ENCODE data around the gene MYRF. TPM values are rescaled to one million over a fixed set of nuclear protein-coding genes. Genes with fewer than 3 reads are reported as not detected.
A peak's percentile ranks its signal among the peaks of the same experiment; 100 is the strongest.

MYRF gene
- total and polyA plus RNA-seq, 2 of the 13 experiments (the other 11 are each of a cell fraction or from before 2014, with no cell fraction given) = 10.2 to 25.9 TPM

DNA sequence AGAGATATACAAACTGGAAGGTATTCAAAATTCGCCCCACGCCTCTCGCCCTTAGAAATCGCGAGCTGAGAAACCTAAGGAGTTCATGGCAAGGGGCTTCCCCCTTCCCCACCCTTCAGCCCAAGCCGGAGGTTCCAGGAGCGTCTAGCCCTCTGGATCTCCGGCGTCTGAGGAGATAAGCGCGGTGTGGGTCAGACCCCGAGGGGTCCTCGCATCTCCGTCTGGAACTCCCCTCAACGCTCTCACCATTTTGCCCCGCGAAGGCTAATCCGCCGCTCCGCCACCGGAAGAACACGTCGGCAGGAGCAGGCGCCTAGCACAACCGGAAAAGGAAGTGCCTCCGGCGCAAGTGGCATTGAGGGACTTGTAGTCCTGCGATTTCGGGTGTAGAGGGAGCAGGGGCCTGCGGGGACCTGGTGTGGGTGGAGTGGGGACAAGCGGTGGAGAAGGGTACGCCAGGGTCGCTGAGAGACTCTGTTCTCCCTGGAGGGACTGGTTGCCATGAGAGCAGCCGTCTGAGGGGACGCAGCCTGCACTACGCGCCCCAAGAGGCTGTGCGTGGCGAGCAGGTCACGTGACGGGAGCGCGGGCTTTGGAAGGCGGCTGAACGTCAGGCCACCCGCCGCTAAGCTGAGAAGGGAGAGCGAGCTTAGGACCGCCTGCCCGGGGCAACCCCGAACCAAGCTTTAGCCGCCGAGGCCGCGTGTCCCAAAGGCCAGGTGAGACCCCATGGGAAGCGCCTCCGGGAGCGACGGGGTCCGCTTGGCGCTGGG is 40.1 kb downstream of the MYRF start, which contains the start of the genes FEN1 and TMEM258 (continued):
- TF ChIP-seq ZNF660 (CRISPR knock-in tag; IDR thresholded peaks at IDR 0.05; ENCODE audit: borderline replicate concordance, low read depth) (no peak; the same call in 1 of the 2 replicates), NFE2L2 (IDR thresholded peaks at IDR 0.05; ENCODE audit: low read length) (no peak), NCOR1 (IDR thresholded peaks at IDR 0.05; ENCODE audit: borderline replicate concordance, low read length) (0 out of 2 replicates have a peak, but pooled peaks have one; percentile 22), ELF3 (CRISPR knock-in tag; IDR thresholded peaks at IDR 0.05) (peak; percentile 60), NR2F6 (IDR thresholded peaks at IDR 0.05) (no peak), NR2F6 (CRISPR knock-in tag; IDR thresholded peaks at IDR 0.05) (no peak), ZNF143 (CRISPR knock-in tag; IDR thresholded peaks at IDR 0.05) (peak; percentile 98), JUND (CRISPR knock-in tag; IDR thresholded peaks at IDR 0.05) (no peak), SIN3B (IDR thresholded peaks at IDR 0.05; ENCODE audit: low read length) (peak; percentile 77), MAF1 (CRISPR knock-in tag; IDR thresholded peaks at IDR 0.05; ENCODE audit: borderline replicate concordance) (0 out of 2 replicates have a peak, but pooled peaks have one; percentile 27), FIP1L1 (IDR thresholded peaks at IDR 0.05; ENCODE audit: borderline replicate concordance, insufficient read depth, low read depth, low read length) (0 out of 2 replicates have a peak, but pooled peaks have one; percentile 72), ZNF614 (CRISPR knock-in tag; IDR thresholded peaks at IDR 0.05; ENCODE audit: borderline replicate concordance) (peak; percentile 35; the same call in 1 of the 2 replicates), PPARG (CRISPR knock-in tag; conservative IDR thresholded peaks at IDR 0.05) (no peak), THYN1 (CRISPR knock-in tag; IDR thresholded peaks at IDR 0.05; ENCODE audit: borderline replicate concordance, low read depth) (no peak), ZNF605 (CRISPR knock-in tag; IDR thresholded peaks at IDR 0.05) (peak; percentile 74), SNRNP70 (IDR thresholded peaks at IDR 0.05; ENCODE audit: low read depth, low read length) (no peak), PITX1 (CRISPR knock-in tag; IDR thresholded peaks at IDR 0.05) (peak; percentile 86), FOSL1 (CRISPR knock-in tag; IDR thresholded peaks at IDR 0.05; ENCODE audit: borderline replicate concordance) (no peak)
- TF ChIP-seq, protein P1, sequence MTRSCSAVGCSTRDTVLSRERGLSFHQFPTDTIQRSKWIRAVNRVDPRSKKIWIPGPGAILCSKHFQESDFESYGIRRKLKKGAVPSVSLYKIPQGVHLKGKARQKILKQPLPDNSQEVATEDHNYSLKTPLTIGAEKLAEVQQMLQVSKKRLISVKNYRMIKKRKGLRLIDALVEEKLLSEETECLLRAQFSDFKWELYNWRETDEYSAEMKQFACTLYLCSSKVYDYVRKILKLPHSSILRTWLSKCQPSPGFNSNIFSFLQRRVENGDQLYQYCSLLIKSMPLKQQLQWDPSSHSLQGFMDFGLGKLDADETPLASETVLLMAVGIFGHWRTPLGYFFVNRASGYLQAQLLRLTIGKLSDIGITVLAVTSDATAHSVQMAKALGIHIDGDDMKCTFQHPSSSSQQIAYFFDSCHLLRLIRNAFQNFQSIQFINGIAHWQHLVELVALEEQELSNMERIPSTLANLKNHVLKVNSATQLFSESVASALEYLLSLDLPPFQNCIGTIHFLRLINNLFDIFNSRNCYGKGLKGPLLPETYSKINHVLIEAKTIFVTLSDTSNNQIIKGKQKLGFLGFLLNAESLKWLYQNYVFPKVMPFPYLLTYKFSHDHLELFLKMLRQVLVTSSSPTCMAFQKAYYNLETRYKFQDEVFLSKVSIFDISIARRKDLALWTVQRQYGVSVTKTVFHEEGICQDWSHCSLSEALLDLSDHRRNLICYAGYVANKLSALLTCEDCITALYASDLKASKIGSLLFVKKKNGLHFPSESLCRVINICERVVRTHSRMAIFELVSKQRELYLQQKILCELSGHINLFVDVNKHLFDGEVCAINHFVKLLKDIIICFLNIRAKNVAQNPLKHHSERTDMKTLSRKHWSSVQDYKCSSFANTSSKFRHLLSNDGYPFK (CRISPR knock-in tag; IDR thresholded peaks at IDR 0.05; ENCODE audit: borderline replicate concordance) = peak; percentile 66
- TF ChIP-seq, protein P2, sequence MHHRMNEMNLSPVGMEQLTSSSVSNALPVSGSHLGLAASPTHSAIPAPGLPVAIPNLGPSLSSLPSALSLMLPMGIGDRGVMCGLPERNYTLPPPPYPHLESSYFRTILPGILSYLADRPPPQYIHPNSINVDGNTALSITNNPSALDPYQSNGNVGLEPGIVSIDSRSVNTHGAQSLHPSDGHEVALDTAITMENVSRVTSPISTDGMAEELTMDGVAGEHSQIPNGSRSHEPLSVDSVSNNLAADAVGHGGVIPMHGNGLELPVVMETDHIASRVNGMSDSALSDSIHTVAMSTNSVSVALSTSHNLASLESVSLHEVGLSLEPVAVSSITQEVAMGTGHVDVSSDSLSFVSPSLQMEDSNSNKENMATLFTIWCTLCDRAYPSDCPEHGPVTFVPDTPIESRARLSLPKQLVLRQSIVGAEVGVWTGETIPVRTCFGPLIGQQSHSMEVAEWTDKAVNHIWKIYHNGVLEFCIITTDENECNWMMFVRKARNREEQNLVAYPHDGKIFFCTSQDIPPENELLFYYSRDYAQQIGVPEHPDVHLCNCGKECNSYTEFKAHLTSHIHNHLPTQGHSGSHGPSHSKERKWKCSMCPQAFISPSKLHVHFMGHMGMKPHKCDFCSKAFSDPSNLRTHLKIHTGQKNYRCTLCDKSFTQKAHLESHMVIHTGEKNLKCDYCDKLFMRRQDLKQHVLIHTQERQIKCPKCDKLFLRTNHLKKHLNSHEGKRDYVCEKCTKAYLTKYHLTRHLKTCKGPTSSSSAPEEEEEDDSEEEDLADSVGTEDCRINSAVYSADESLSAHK (CRISPR knock-in tag; IDR thresholded peaks at IDR 0.05; ENCODE audit: borderline replicate concordance) = no peak
- TF ChIP-seq, protein P3, sequence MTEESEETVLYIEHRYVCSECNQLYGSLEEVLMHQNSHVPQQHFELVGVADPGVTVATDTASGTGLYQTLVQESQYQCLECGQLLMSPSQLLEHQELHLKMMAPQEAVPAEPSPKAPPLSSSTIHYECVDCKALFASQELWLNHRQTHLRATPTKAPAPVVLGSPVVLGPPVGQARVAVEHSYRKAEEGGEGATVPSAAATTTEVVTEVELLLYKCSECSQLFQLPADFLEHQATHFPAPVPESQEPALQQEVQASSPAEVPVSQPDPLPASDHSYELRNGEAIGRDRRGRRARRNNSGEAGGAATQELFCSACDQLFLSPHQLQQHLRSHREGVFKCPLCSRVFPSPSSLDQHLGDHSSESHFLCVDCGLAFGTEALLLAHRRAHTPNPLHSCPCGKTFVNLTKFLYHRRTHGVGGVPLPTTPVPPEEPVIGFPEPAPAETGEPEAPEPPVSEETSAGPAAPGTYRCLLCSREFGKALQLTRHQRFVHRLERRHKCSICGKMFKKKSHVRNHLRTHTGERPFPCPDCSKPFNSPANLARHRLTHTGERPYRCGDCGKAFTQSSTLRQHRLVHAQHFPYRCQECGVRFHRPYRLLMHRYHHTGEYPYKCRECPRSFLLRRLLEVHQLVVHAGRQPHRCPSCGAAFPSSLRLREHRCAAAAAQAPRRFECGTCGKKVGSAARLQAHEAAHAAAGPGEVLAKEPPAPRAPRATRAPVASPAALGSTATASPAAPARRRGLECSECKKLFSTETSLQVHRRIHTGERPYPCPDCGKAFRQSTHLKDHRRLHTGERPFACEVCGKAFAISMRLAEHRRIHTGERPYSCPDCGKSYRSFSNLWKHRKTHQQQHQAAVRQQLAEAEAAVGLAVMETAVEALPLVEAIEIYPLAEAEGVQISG (CRISPR knock-in tag; IDR thresholded peaks at IDR 0.05) = peak; percentile 91

Data from HepG2 (cell line).